HepG2 (cell line): Measurements from ENCODE around the gene GABARAPL2. TPM values are rescaled to one million over a fixed set of nuclear protein-coding genes. Genes with fewer than 3 reads are reported as not detected.

Experiments
- ATAC-seq: fragments of 200-7000 bp; cut with Tn5 transposase; 3 replicates; pipeline ENCODE4 v1.9.1; 2020; ENCODE audit warnings: mild to moderate bottlenecking, moderate library complexity
- BruUV-seq: library from RNA; stranded (reverse); fragments of 400-500 nt; replicated peaks from 2 replicates; lab custom pipeline; 2021; lab: Mats Ljungman, UMichigan
- CTCF ChIA-PET: fragments of 300-600 bp; formaldehyde crosslinking; extraction: SDS; loops from one replicate; lab custom pipeline; 2021; ENCODE audit warnings: low total read pairs, inconsistent platforms, low intra/inter-chr PET ratio; lab: Yijun Ruan, JAX
- POLR2A ChIA-PET: fragments of 350-600 bp; sonication (Branson Sonifier 250); formaldehyde crosslinking; loops from one replicate; lab custom pipeline; 2020; ENCODE audit warnings: antibody characterized with exemption, inconsistent platforms; lab: Yijun Ruan, JAX
- DNase-seq: peaks from one replicate; pipeline ENCODE4 v3.0.0-alpha.2; 2015; ENCODE audit warnings: low spot score
- FAIRE-seq: peaks from 3 replicates; lab custom pipeline; 2011; peaks lifted over from hg19 to GRCh38; lab: Jason Lieb, UNC
- H2AFZ ChIP-seq: one replicate; pipeline ENCODE4 v1.6.1; 2011; ENCODE audit warnings: low read length, inconsistent platforms
- H3K27ac ChIP-seq: fragments of 300-600 bp; 3 replicates; pipeline ENCODE4 v1.8.0; 2011; ENCODE audit warnings: mixed run types, mild to moderate bottlenecking, mixed read lengths, low read length, inconsistent platforms; ENCODE audit not compliant: insufficient read depth; ENCODE audit errors: extremely low read length
- H3K27me3 ChIP-seq, 2 experiments: fragments of 200-600 bp in 1 of 2; 2 replicates in 1 of 2; 3 replicates in 1 of 2; pipeline versions ENCODE4 v1.6.0 to v1.8.0; 2011; ENCODE audit warnings: low read length in 2 of 2, mild to moderate bottlenecking in 2 of 2, moderate library complexity in 2 of 2, inconsistent platforms in 1 of 2; ENCODE audit not compliant: insufficient read depth in 2 of 2, control insufficient read depth in 1 of 2
- H3K36me3 ChIP-seq, 2 experiments: fragments of 200-600 bp in 1 of 2; replicated peaks in 1 of 2; 2 replicates in 1 of 2; 3 replicates in 1 of 2; pipeline versions ENCODE4 v1.5.1 to v1.8.0; 2011; ENCODE audit warnings: low read length in 2 of 2, inconsistent platforms in 1 of 2; ENCODE audit not compliant: insufficient read depth in 2 of 2, control insufficient read depth in 1 of 2
- H3K4me1 ChIP-seq: 2 replicates; pipeline ENCODE4 v1.5.1; 2012; ENCODE audit warnings: low read length, inconsistent platforms; ENCODE audit not compliant: insufficient read depth
- H3K4me2 ChIP-seq: 2 replicates; pipeline ENCODE4 v1.6.0; 2011; ENCODE audit warnings: low read depth, low read length, inconsistent platforms
- H3K4me3 ChIP-seq, 3 experiments: fragments of 200-600 bp in 1 of 3; sonication (generic), shearing (Covaris generic) in 1 of 3; replicated peaks in 1 of 3; 2 replicates each; pipeline ENCODE4 v1.5.1; 2011 to 2016; ENCODE audit warnings: low read length in 3 of 3, inconsistent platforms in 2 of 3, low read depth in 2 of 3, mild to moderate bottlenecking in 2 of 3, control low read depth in 1 of 3, mixed read lengths in 1 of 3; ENCODE audit not compliant: insufficient read depth in 1 of 3
- H3K79me2 ChIP-seq: one replicate; pipeline ENCODE4 v1.6.1; 2011; ENCODE audit warnings: low read length, inconsistent platforms; ENCODE audit not compliant: insufficient read depth
- H3K9ac ChIP-seq: 2 replicates; pipeline ENCODE4 v1.6.0; 2011; ENCODE audit warnings: mild to moderate bottlenecking, low read depth, low read length, inconsistent platforms; ENCODE audit not compliant: insufficient read depth
- H3K9me3 ChIP-seq: 2 replicates; pipeline ENCODE4 v1.5.1; 2012; ENCODE audit warnings: mild to moderate bottlenecking, low read length
- H4K20me1 ChIP-seq: 2 replicates; pipeline ENCODE4 v1.6.0; 2011; ENCODE audit warnings: inconsistent platforms, mild to moderate bottlenecking, low read length, moderate library complexity; ENCODE audit not compliant: insufficient read depth
- ATAD3A ChIP-seq: sonication (generic); formaldehyde crosslinking; IDR thresholded peaks from 2 replicates; pipeline ENCODE4 v1.4.0; 2020; ENCODE audit warnings: missing genetic modification reagents
- DNMT1 ChIP-seq: sonication (generic); formaldehyde crosslinking; IDR thresholded peaks from 2 replicates; pipeline ENCODE4 v1.5.1; 2020; ENCODE audit warnings: mild to moderate bottlenecking, missing genetic modification reagents
- ELF1 ChIP-seq: sonication (generic); formaldehyde crosslinking; IDR thresholded peaks from 2 replicates; pipeline ENCODE4 v1.4.0; 2020; ENCODE audit warnings: missing genetic modification reagents
- FLYWCH1 ChIP-seq: sonication (generic); formaldehyde crosslinking; IDR thresholded peaks from 2 replicates; pipeline ENCODE4 v1.8.1; 2023; ENCODE audit warnings: mild to moderate bottlenecking, missing genetic modification reagents
- FOXO4 ChIP-seq: sonication (generic); formaldehyde crosslinking; conservative IDR thresholded peaks from 2 replicates; pipeline ENCODE4 v1.8.1; 2023; ENCODE audit warnings: missing genetic modification reagents
- IKZF4 ChIP-seq: sonication (generic); formaldehyde crosslinking; IDR thresholded peaks from 2 replicates; pipeline ENCODE4 v1.5.1; 2020; ENCODE audit warnings: borderline replicate concordance, mild to moderate bottlenecking, low read depth, missing genetic modification reagents; ENCODE audit errors: not compliant biosample characterization
- MTF2 ChIP-seq: sonication (generic); formaldehyde crosslinking; IDR thresholded peaks from 2 replicates; pipeline ENCODE4 v1.5.0; 2020; ENCODE audit warnings: missing genetic modification reagents, borderline replicate concordance
- NCOA1 ChIP-seq: sonication (generic); formaldehyde crosslinking; IDR thresholded peaks from 2 replicates; pipeline ENCODE4 v1.9.0; 2021; ENCODE audit warnings: missing genetic modification reagents
- TCF12 ChIP-seq, 2 experiments: fragments of 450-650 bp in 1 of 2; sonication (generic) in 1 of 2; formaldehyde crosslinking in 1 of 2; IDR thresholded peaks; 2 replicates each; pipeline versions ENCODE4 v1.6.1 to v1.8.0; 2017 to 2022; ENCODE audit warnings: antibody characterized with exemption in 1 of 2, mild to moderate bottlenecking in 1 of 2, missing genetic modification reagents in 1 of 2, moderate library complexity in 1 of 2
- TEAD3 ChIP-seq: optimal IDR thresholded peaks from 2 replicates; pipeline ENCODE3; 2016; ENCODE audit warnings: borderline replicate concordance
- ZBTB3 ChIP-seq: sonication (generic); formaldehyde crosslinking; IDR thresholded peaks from 2 replicates; pipeline ENCODE4 v1.4.0; 2020; ENCODE audit warnings: low read depth, mild to moderate bottlenecking, moderate library complexity, missing genetic modification reagents, borderline replicate concordance
- ZIK1 ChIP-seq: sonication (generic); formaldehyde crosslinking; IDR thresholded peaks from 2 replicates; pipeline ENCODE4 v1.5.0; 2020; ENCODE audit warnings: mild to moderate bottlenecking, low read depth, missing genetic modification reagents, borderline replicate concordance
- ZNF3 ChIP-seq: IDR thresholded peaks from 2 replicates; pipeline ENCODE4 v1.7.0; 2017; ENCODE audit warnings: inconsistent platforms
- ZNF414 ChIP-seq: sonication (generic); formaldehyde crosslinking; IDR thresholded peaks from 2 replicates; pipeline ENCODE4 v1.5.0; 2020; ENCODE audit warnings: missing genetic modification reagents
- ZNF503 ChIP-seq: sonication (generic); formaldehyde crosslinking; IDR thresholded peaks from 2 replicates; pipeline ENCODE4 v1.4.0; 2020; ENCODE audit warnings: missing genetic modification reagents
- ZNF510 ChIP-seq: sonication (generic); formaldehyde crosslinking; IDR thresholded peaks from 2 replicates; pipeline ENCODE4 v1.4.0; 2020; ENCODE audit warnings: low read depth, mild to moderate bottlenecking, missing genetic modification reagents
- ZNF576 ChIP-seq: sonication (generic); formaldehyde crosslinking; IDR thresholded peaks from 2 replicates; pipeline ENCODE4 v1.4.0; 2020; ENCODE audit warnings: mild to moderate bottlenecking, missing genetic modification reagents
- ZNF737 ChIP-seq: sonication (generic); formaldehyde crosslinking; IDR thresholded peaks from 2 replicates; pipeline ENCODE4 v1.5.0; 2020; ENCODE audit warnings: missing genetic modification reagents, mild to moderate bottlenecking, borderline replicate concordance
- ZNF768 ChIP-seq: sonication (generic); formaldehyde crosslinking; IDR thresholded peaks from 2 replicates; pipeline ENCODE4 v1.4.0; 2020; ENCODE audit warnings: missing genetic modification reagents
- ZNF780A ChIP-seq: sonication (generic); formaldehyde crosslinking; IDR thresholded peaks from 2 replicates; pipeline ENCODE4 v1.8.0; 2022; ENCODE audit warnings: mild to moderate bottlenecking, missing genetic modification reagents, moderate library complexity
- ZSCAN12 ChIP-seq: sonication (generic); formaldehyde crosslinking; IDR thresholded peaks from 2 replicates; pipeline ENCODE4 v1.9.0; 2021; ENCODE audit warnings: mild to moderate bottlenecking, missing genetic modification reagents
- WGBS: methylation state at CpG from one replicate; pipeline ENCODE4 v1.1.6; 2017; ENCODE audit warnings: low lambda C conversion rate; 5-methylcytosine and 5-hydroxymethylcytosine counted together
- in situ Hi-C: cut with HindIII; loops from 2 replicates; pipeline ENCODE4 v1.10.0; 2017; ENCODE audit warnings: low pct_unique_long_range_greater_than_20kb; ENCODE audit not compliant: extremely low pct_ligation_motif_present
- intact Hi-C: fragments of 100-400 bp; cut with micrococcal nuclease; formaldehyde crosslinking; loops from one replicate; pipeline ENCODE4 v1.10.0; 2022; ENCODE audit not compliant: unreplicated experiment
- polyA plus RNA-seq, 8 experiments: library from polyadenylated mRNA; depleted of rRNA in 3 of 8; stranded (reverse) in 7 of 8; unstranded in 1 of 8; fragments of >200 nt; fragmentation: Illumina TruSeq in 4 of 8; extraction: Trizol in 4 of 8; gene quantifications; 2 replicates each; pipeline versions ENCODE4 v1.2.1 to v1.2.3, GENCODE V29; 2011 to 2016; ENCODE audit warnings: low read depth in 4 of 8, missing spikeins in 1 of 8, mixed read lengths in 1 of 8; ENCODE audit not compliant: insufficient read depth in 1 of 8
- total RNA-seq, 5 experiments: library from RNA; depleted of rRNA; stranded (reverse); fragments of >200 nt; fragmentation: Illumina TruSeq; extraction: Trizol; gene quantifications; 2 replicates each; pipeline ENCODE4 v1.2.3, GENCODE V29; 2016; ENCODE audit warnings: low read depth in 1 of 5

The GABARAPL2 gene
- total and polyA plus RNA-seq, 2 of the 13 experiments (the other 11 are each of a cell fraction or from before 2014, with no cell fraction given), result 76.4 to 83.0 TPM

GRCh38 chr16:75565640-75566039 is 539 bp upstream of the GABARAPL2 start:
- no peak overlapping the region for H3K27ac ChIP-seq
- in situ Hi-C loops, result no loop called here
- H2AFZ ChIP-seq, result peak overlapping the region; percentile 85
- TF ChIP-seq NCOA1, result 0 out of 2 replicates have a peak, but pooled peaks have one; percentile 95
- TF ChIP-seq TEAD3, result peak; percentile 8
- TF ChIP-seq ZBTB3 (CRISPR knock-in tag), result no peak; the same call in 1 of the 2 replicates
- no peak for TF ChIP-seq ZIK1 (CRISPR knock-in tag)
- TF ChIP-seq ZNF3, result no peak
- TF ChIP-seq ELF1 (CRISPR knock-in tag), result no peak
- no peak for TF ChIP-seq ZNF768 (CRISPR knock-in tag)
- peak; percentile 34 for TF ChIP-seq ZNF576 (CRISPR knock-in tag)
- TF ChIP-seq FLYWCH1 (CRISPR knock-in tag), result 0 out of 2 replicates have a peak, but pooled peaks have one; percentile 7
- no peak for TF ChIP-seq DNMT1 (CRISPR knock-in tag)
- TF ChIP-seq ZSCAN12 (CRISPR knock-in tag), result peak; percentile 2; the same call in 1 of the 2 replicates
- TF ChIP-seq TCF12 (IDR thresholded peaks at IDR 0.05), result no peak
- TF ChIP-seq TCF12 (CRISPR knock-in tag; IDR thresholded peaks at IDR 0.05), result no peak
- TF ChIP-seq FOXO4 (CRISPR knock-in tag), result 0 out of 2 replicates have a peak, but pooled peaks have one; percentile 71
- peak; percentile 79; the same call in 1 of the 2 replicates for TF ChIP-seq ZNF414 (CRISPR knock-in tag)
- TF ChIP-seq ZNF780A, result no peak
- no peak for TF ChIP-seq ATAD3A (CRISPR knock-in tag)
- TF ChIP-seq ZNF510 (CRISPR knock-in tag), result 0 out of 2 replicates have a peak, but pooled peaks have one; percentile 4
- TF ChIP-seq MTF2 (CRISPR knock-in tag), result 0 out of 2 replicates have a peak, but pooled peaks have one; percentile 67
- TF ChIP-seq ZNF737 (CRISPR knock-in tag), result no peak
- TF ChIP-seq IKZF4, result peak; percentile 3
- no peak for TF ChIP-seq ZNF503 (CRISPR knock-in tag)

More at GRCh38 chr16:75565640-75566039, 539 bp upstream of the GABARAPL2 start:
- intact Hi-C loops, result loop anchor here (1.0 to 5.0 kb wide), 3 partner anchors 9 to 82 kb away; partner anchors contain the start of genes KARS1, TERF2IP and TMEM231
- no peak for FAIRE-seq
- H3K36me3 ChIP-seq, result peaks cover 9 to 29% of the 10 kb centered on the region in 2 experiments
- no TSS peak for BruUV-seq
- peak; percentile 60 for ATAC-seq
- H3K9me3 ChIP-seq, result no peaks in the 10 kb centered on the region
- H3K27me3 ChIP-seq, result peaks cover 0 to 6% of the 10 kb centered on the region in 2 experiments; a peak in 2 of 5 replicates
- ChIA-PET POLR2A (interaction anchor here (0.7 to 3.2 kb wide), 6 partner anchors 10 to 82 kb away, joined by 3 to 27 read pairs (median 10); partner anchors contain the start of genes ADAT1, CHST5, KARS1 and TERF2IP), CTCF (no interaction called here)
- WGBS, result 1% methylated on average over 15 of the region's 15 CpGs
- H4K20me1 ChIP-seq, result peaks cover 13% of the 10 kb centered on the region; the same call in 1 of the 2 replicates
- DNase-seq, result no peak
- peaks cover 13% of the 10 kb centered on the region for H3K79me2 ChIP-seq
- peak overlapping the region; percentile 99 for H3K4me2 ChIP-seq
- peaks cover 28% of the 10 kb centered on the region for H3K4me1 ChIP-seq
- peak overlapping the region; percentile 87 to 96 (median 88) for H3K4me3 ChIP-seq
- peak overlapping the region; percentile 83; the same call in 1 of the 2 replicates for H3K9ac ChIP-seq
